GM12878 (cell line): ENCODE results near the gene CACNG3. TPM values are rescaled to one million over a fixed set of nuclear protein-coding genes. Genes with fewer than 3 reads are reported as not detected.

Experiments used
- NFYB ChIP-seq: IDR thresholded peaks from 2 replicates; pipeline ENCODE4 v1.6.1; 2011; ENCODE audit warnings: low read depth, mild to moderate bottlenecking, low read length, improper control_type of control experiment, moderate library complexity; ENCODE audit not compliant: insufficient read depth
- ZNF592 ChIP-seq: fragments of 450-650 bp; IDR thresholded peaks from 2 replicates; pipeline ENCODE4 v1.6.1; 2017; ENCODE audit warnings: mild to moderate bottlenecking, moderate library complexity
- polyA plus RNA-seq, 11 experiments: library from polyadenylated mRNA; depleted of rRNA in 4 of 11; unstranded in 6 of 11; stranded (reverse) in 5 of 11; fragments of >200 nt; fragmentation: Nextera tagmentation in 4 of 11; fragmentation: Illumina TruSeq in 1 of 11; extraction: Ambion mirVana in 4 of 11; extraction: Trizol in 1 of 11; gene quantifications; 1 replicate in 1 of 11; 2 replicates in 10 of 11; pipeline versions ENCODE4 v1.2.1 to v1.2.3, GENCODE V29; 2011 to 2016; ENCODE audit warnings: inconsistent platforms in 2 of 11, missing spikeins in 2 of 11, low read depth in 1 of 11
- total RNA-seq, 4 experiments: library from RNA; depleted of rRNA in 3 of 4; stranded (reverse); fragments of >200 nt in 3 of 4; fragmentation: Illumina TruSeq in 1 of 4; extraction: Trizol in 1 of 4; gene quantifications; 2 replicates each; pipeline versions ENCODE4 v1.2.1 to v1.2.3, GENCODE V29; 2013 to 2021
- TF ChIP-seq, protein P1 (sequence below): fragments of 150-350 bp; IDR thresholded peaks from 2 replicates; pipeline ENCODE4 v1.6.1; 2016; ENCODE audit warnings: low read depth, low read length
- TF ChIP-seq, protein P2 (sequence below): fragments of 450-650 bp; IDR thresholded peaks from 2 replicates; pipeline ENCODE4 v1.6.1; 2017; ENCODE audit warnings: low read depth, mild to moderate bottlenecking, moderate library complexity

CACNG3 gene
- total and polyA plus RNA-seq, 10 of the 15 experiments (the other 5 are each of a cell fraction or from before 2014, with no cell fraction given): 0.04 TPM; not detected in 9

DNA sequence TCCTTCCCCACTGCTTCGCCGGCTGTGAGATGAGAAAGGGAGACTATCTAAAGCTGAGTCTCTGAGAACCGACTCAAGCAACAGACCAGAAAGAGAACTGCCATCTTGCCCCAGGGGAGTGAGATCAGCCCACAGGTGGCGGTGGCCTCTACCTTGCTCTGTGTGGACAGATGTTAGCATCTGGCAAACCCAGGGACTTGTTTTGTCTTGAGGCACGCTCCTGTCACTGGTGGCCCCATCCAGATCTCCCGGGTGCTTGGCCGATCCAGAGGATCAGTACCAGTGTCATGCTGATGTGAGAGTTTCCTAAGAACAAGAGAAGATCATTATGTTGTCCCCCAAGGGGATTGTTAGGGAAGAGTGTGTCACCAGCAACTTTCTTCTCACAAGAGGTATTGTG lies 101.4 kb downstream of the CACNG3 start (continued):
- TF ChIP-seq, protein P1, sequence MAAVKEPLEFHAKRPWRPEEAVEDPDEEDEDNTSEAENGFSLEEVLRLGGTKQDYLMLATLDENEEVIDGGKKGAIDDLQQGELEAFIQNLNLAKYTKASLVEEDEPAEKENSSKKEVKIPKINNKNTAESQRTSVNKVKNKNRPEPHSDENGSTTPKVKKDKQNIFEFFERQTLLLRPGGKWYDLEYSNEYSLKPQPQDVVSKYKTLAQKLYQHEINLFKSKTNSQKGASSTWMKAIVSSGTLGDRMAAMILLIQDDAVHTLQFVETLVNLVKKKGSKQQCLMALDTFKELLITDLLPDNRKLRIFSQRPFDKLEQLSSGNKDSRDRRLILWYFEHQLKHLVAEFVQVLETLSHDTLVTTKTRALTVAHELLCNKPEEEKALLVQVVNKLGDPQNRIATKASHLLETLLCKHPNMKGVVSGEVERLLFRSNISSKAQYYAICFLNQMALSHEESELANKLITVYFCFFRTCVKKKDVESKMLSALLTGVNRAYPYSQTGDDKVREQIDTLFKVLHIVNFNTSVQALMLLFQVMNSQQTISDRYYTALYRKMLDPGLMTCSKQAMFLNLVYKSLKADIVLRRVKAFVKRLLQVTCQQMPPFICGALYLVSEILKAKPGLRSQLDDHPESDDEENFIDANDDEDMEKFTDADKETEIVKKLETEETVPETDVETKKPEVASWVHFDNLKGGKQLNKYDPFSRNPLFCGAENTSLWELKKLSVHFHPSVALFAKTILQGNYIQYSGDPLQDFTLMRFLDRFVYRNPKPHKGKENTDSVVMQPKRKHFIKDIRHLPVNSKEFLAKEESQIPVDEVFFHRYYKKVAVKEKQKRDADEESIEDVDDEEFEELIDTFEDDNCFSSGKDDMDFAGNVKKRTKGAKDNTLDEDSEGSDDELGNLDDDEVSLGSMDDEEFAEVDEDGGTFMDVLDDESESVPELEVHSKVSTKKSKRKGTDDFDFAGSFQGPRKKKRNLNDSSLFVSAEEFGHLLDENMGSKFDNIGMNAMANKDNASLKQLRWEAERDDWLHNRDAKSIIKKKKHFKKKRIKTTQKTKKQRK: no peak
- TF ChIP-seq ZNF592 (no peak), NFYB (no peak)
- TF ChIP-seq, protein P2, sequence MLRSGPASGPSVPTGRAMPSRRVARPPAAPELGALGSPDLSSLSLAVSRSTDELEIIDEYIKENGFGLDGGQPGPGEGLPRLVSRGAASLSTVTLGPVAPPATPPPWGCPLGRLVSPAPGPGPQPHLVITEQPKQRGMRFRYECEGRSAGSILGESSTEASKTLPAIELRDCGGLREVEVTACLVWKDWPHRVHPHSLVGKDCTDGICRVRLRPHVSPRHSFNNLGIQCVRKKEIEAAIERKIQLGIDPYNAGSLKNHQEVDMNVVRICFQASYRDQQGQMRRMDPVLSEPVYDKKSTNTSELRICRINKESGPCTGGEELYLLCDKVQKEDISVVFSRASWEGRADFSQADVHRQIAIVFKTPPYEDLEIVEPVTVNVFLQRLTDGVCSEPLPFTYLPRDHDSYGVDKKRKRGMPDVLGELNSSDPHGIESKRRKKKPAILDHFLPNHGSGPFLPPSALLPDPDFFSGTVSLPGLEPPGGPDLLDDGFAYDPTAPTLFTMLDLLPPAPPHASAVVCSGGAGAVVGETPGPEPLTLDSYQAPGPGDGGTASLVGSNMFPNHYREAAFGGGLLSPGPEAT: no peak
